HTR-8/SVneo (cell line): ENCODE measurements around the gene IFIT3.

Experiments used
- DNase-seq: peaks from one replicate; pipeline ENCODE4 v3.0.0; 2011; ENCODE audit warnings: low spot score, mixed read lengths; ENCODE audit not compliant: insufficient read length
- FAIRE-seq: peaks from 2 replicates; lab custom pipeline; 2011; peaks lifted over from hg19 to GRCh38; lab: Jason Lieb, UNC

Gene IFIT3

DNA sequence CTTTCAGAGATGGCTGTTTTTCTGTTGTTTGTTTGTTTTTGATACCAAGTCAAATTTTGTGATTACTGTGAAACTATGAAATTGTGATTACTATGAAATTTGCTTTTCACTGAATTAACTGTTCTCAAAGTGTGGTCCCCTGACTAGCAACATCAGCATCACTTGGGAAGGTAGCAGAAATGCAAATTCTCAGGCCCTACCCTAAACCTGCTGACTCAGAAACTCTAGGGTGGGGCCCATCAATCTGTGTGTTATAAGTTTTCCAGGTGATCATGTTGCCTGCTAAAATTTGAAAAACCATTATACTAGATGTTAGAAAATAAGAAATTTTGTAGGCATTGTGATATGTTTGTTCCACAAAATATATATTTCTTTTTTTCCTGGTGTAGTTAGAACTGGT lies 51.3 kb downstream of the IFIT3 start:
- FAIRE-seq (no peak), DNase-seq (no peak)

DNA sequence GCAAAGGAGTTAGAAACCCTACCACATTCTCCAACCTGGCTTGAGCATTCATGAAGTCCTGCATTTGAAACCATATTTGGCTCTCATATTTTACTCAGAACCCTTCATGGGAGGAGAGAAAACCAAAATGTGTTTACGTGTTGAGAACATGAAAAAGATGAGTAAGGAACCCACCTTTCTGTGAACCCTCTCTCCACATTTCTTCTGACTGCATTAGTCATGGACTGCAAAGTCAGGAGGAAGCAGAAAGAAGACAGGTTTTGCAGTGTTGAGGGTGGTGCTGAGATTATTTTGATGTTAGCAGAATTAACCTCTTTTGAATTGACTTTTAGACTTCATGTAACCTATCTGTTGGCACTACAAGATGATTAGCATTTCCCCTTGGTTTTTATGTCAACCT lies 55.0 kb downstream of the IFIT3 start:
- no peak for FAIRE-seq
- DNase-seq: no peak

DNA sequence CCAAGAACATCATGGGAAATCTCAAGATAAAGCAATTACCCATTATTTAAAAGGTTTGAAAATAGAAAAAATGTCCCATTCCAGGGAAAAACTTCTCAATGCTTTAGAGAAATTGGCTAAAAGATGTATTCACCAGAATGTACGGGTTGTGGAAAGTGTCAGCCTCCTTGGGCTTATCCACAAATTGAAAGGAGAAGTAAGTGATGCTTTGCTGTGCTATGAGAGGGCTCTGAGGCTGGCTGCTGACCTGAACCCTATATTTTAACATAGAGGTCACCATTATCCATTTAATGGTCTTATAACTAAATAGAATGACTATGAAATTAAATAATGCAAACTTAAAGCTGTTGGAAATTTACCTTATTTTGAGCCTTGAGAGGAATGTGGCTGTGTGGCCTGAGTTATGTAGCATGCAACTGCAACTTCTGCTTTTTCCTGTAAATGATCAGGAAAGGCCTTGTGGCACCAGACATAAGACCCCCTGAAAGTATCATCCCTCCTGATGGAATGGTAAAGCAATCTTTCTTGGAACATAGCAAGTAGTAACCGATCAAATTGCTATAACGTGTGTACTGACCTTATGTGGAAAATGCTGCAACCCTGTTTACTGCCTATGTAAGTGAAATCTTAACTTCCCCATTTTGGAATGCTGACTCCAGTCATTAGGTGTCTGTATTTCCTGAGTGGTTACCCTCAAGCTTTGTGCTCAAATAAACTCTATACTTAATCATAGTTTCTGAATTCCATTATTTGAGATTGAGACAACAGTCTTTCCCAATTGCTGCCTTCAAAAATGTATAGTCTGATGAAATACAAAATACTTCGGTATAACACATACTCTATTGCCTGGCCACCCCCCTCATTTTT lies 56.9 kb downstream of the IFIT3 start:
- DNase-seq: no peak
- no peak for FAIRE-seq

DNA sequence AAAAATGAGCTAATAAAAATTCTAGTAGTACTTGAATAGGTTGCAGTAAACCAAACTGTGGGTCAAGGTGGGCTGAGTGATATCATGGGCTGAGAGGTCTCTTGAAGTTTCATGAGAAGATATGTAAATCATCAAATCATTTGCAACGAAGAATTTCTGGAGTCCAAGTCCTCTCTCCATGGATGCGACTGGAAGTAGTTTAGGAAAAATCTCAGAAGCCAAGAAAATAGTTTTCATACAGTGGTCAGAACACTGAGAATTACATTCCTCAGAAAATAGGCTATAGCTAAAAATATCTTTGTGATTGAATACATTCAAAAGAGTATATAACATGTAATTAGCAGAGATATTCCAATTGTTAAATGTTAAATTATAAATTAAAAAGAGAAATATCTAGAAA lies 61.0 kb downstream of the IFIT3 start:
- DNase-seq (no peak), FAIRE-seq (no peak)

DNA sequence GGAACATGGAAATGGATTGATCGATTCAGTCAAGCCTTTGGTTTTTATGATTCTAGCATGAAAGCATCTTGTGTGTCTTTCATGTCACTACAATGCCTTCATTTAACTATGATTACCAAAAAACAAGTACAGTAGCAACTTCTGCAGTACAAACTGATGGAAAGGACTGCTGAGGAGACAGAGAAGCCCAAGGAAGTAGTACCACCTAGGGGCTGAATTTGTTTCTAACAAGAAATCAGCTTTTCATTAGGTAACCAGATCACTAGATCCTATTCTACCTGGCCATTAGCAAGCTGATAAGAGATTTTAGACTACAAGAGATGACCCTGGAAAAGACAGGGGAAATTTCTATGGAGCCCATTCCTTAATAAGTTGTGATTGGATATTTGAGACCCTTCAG lies 61.5 kb downstream of the IFIT3 start:
- peak; percentile 34 for DNase-seq
- no peak for FAIRE-seq
